SH-SY5Y (cell line): ENCODE results near the gene TEX14.

Source experiments
- GATA2 ChIP-seq: IDR thresholded peaks from 2 replicates; pipeline ENCODE4 v1.6.1; 2011; ENCODE audit warnings: mild to moderate bottlenecking, low read depth, low read length
- GATA3 ChIP-seq: IDR thresholded peaks from 2 replicates; pipeline ENCODE4 v1.6.1; 2011; ENCODE audit warnings: low read depth, mild to moderate bottlenecking, low read length, moderate library complexity

GRCh38 chr17:58668598-58668935 lies 23.3 kb downstream of the TEX14 start:
- no peak for TF ChIP-seq GATA2
- no peak for TF ChIP-seq GATA3
